ENCODE measurements around the gene SLC25A47. TPM values are rescaled to one million over a fixed set of nuclear protein-coding genes. Genes with fewer than 3 reads are reported as not detected.
"Not testable (repeated sequence)": the region's sequence is repeated elsewhere in the genome, so short reads cannot be mapped to it uniquely, and the experiment has no call there.

The SLC25A47 gene
- total RNA-seq, 1 experiment from 2014 or later = not detected

DNA sequence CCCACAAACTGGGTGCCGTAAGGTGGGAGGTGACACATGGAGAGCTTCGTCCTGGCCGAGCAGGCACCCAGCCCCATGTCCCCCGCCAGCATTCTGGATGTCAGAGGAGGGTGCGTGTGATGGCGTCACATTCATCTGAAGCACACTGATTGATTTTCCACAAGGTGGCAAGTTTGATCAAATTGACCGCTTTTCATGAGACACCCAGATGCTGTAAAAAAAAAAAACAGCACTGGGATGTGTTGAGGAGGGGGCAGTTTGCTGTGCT is 41.1 kb upstream of the SLC25A47 start:
- H3K27me3 ChIP-seq (ENCODE audit: low read length) = no peaks in the 10 kb centered on the region
- DNase-seq = no peak
- peaks cover 15% of the 10 kb centered on the region; the same call in 1 of the 2 replicates for H3K36me3 ChIP-seq (ENCODE audit: insufficient read depth, low read length)
- no peak overlapping the region for H3K4me2 ChIP-seq (ENCODE audit: low read depth, low read length, poor library complexity, severe bottlenecking)
- H4K20me1 ChIP-seq (ENCODE audit: insufficient read depth, low read depth, low read length) = peaks cover 19% of the 10 kb centered on the region; the same call in 1 of the 2 replicates
- H3K9ac ChIP-seq (ENCODE audit: low read length) = no peak overlapping the region
- H3K4me3 ChIP-seq (ENCODE audit: low read length) = no peak overlapping the region
- H3K9me2 ChIP-seq (replicated peaks; ENCODE audit: insufficient read depth, low read length) = no peaks in the 10 kb centered on the region
- no peak overlapping the region for H3K27ac ChIP-seq (ENCODE audit: low read length)
- H3K9me3 ChIP-seq (ENCODE audit: low read length) = no peaks in the 10 kb centered on the region
- peaks cover 30% of the 10 kb centered on the region for H3K4me1 ChIP-seq (ENCODE audit: low read length)
- H2AFZ ChIP-seq (ENCODE audit: low read length) = no peak overlapping the region
- peaks cover 60% of the 10 kb centered on the region for H3K79me2 ChIP-seq (ENCODE audit: low read length)

DNA sequence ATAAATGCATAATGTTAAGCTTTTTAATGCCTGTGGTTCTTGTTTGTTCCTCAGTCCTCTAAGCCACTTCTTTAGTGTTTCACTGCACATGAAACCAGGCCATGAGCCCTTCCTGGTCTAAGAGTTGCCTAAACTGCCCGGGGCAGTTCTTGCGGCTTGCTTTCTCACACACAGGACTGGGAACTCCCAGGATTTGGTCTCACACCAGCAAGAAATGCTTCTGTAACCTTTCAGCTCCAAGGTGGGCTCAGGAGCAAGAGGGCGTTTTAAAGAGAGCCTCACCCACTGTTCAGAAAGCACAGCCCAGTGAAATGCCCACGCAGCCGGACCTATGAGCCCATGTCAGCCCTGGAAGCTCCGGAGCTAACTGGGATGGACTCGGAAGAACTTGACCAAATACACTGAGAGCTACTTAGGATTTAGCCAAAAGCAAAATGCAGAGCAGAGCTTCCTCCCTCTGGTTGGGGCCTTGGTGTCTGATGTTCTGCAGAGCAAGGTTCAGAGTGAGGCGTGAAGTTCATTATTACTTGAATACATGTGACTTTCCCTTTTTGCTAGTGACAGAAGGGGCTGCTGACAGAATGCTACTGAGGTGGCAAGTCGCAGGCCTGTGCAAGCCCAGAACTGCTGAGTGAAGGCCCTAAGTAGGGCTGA is 40.2 kb upstream of the SLC25A47 start:
- Histone ChIP-seq H4K20me1 (ENCODE audit: insufficient read depth, low read depth, low read length) (peaks cover 19% of the 10 kb centered on the region; the same call in 1 of the 2 replicates), H3K27ac (ENCODE audit: low read length) (no peak overlapping the region), H3K4me3 (ENCODE audit: low read length) (no peak overlapping the region), H3K9ac (ENCODE audit: low read length) (no peak overlapping the region), H3K27me3 (ENCODE audit: low read length) (no peaks in the 10 kb centered on the region), H3K9me3 (ENCODE audit: low read length) (no peaks in the 10 kb centered on the region), H2AFZ (ENCODE audit: low read length) (no peak overlapping the region), H3K4me2 (ENCODE audit: low read depth, low read length, poor library complexity, severe bottlenecking) (no peak overlapping the region), H3K79me2 (ENCODE audit: low read length) (peaks cover 56% of the 10 kb centered on the region), H3K36me3 (ENCODE audit: insufficient read depth, low read length) (peaks cover 11% of the 10 kb centered on the region; the same call in 1 of the 2 replicates), H3K4me1 (ENCODE audit: low read length) (peaks cover 39% of the 10 kb centered on the region), H3K9me2 (replicated peaks; ENCODE audit: insufficient read depth, low read length) (no peaks in the 10 kb centered on the region)
- DNase-seq = no peak

DNA sequence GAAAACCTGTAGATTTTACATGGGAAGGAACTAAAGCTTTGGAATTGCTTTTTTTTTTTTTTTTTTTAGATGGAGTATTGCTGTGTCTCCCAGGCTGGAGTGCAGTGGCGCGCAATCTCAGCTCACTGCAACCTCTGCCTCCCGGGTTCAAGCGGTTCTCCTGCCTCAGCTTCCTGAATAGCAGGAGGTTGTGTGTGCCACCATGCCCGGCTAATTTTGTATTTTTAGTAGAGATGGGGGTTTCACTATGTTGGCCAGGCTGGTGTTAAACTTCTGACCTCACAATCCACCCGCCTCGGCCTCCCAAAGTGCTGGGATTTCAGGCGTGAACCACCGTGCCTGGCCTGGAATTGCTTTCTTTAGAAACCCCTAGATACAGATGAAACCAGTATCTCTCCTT is 39.7 kb upstream of the SLC25A47 start:
- not testable (repeated sequence) for DNase-seq; H3K36me3 ChIP-seq (ENCODE audit: insufficient read depth, low read length); H3K9me3 ChIP-seq (ENCODE audit: low read length); H3K4me3 ChIP-seq (ENCODE audit: low read length); H3K9ac ChIP-seq (ENCODE audit: low read length); H3K9me2 ChIP-seq (replicated peaks; ENCODE audit: insufficient read depth, low read length); H3K4me2 ChIP-seq (ENCODE audit: low read depth, low read length, poor library complexity, severe bottlenecking); H3K27me3 ChIP-seq (ENCODE audit: low read length); H2AFZ ChIP-seq (ENCODE audit: low read length); H3K27ac ChIP-seq (ENCODE audit: low read length)
- H3K79me2 ChIP-seq (ENCODE audit: low read length) = peaks cover 50% of the 10 kb centered on the region
- H3K4me1 ChIP-seq (ENCODE audit: low read length) = peaks cover 43% of the 10 kb centered on the region
- peaks cover 16% of the 10 kb centered on the region; the same call in 1 of the 2 replicates for H4K20me1 ChIP-seq (ENCODE audit: insufficient read depth, low read depth, low read length)

DNA sequence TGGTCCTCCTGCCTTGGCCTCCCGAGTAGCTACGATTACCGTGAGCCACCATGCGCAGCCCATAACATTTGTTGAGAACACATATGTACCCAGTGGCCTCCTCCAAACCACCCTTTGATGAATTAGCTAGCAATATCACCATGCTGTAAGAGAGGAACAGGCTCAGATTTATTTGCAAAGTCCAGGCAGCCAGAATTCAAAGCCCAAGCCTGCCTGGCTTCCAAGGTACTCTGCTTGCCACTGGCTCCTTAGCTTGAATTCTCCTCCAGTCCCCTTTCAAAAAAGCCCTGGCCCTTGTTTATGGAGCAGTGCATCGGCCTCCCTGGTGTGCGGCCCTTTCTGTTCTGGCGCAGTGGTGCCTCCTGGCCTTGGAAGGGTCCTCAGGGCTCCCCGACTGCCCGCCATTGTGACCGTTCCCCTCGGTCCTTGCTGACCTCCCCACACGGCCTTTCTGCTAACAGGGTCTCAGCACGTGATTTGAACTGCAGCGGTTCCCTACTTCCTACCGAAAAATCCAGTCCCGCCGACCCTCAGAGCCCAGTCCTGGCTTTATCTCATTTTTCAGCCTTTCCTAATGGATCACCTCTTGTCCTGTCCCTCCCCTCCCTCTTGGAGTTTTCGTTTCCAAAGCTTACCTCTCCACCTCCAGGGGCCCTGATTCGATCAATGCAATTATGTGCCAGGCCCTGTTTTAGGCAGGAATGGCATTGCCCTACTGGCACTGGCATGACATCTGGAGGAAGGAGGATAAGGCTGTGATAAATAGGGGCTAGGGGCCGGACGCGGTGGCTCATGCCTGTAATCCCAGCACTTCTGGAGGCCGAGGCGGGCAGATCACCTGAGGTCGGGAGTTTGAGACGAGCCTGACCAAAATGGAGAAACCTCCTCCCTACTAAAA is 38.9 kb upstream of the SLC25A47 start:
- Histone ChIP-seq H3K36me3 (ENCODE audit: insufficient read depth, low read length) (peaks cover 5% of the 10 kb centered on the region; the same call in 1 of the 2 replicates), H3K9ac (ENCODE audit: low read length) (peak overlapping the region; percentile 94), H3K4me1 (ENCODE audit: low read length) (peaks cover 51% of the 10 kb centered on the region), H3K9me2 (replicated peaks; ENCODE audit: insufficient read depth, low read length) (no peaks in the 10 kb centered on the region), H3K9me3 (ENCODE audit: low read length) (no peaks in the 10 kb centered on the region), H3K4me2 (ENCODE audit: low read depth, low read length, poor library complexity, severe bottlenecking) (peak overlapping the region; percentile 96), H2AFZ (ENCODE audit: low read length) (no peak overlapping the region), H4K20me1 (ENCODE audit: insufficient read depth, low read depth, low read length) (0 out of 2 replicates have a peak, but pooled peaks cover 10% of the 10 kb centered on the region), H3K79me2 (ENCODE audit: low read length) (peaks cover 47% of the 10 kb centered on the region), H3K27me3 (ENCODE audit: low read length) (no peaks in the 10 kb centered on the region), H3K4me3 (ENCODE audit: low read length) (peak overlapping the region; percentile 78), H3K27ac (ENCODE audit: low read length) (peak overlapping the region; percentile 75)
- no peak for DNase-seq

DNA sequence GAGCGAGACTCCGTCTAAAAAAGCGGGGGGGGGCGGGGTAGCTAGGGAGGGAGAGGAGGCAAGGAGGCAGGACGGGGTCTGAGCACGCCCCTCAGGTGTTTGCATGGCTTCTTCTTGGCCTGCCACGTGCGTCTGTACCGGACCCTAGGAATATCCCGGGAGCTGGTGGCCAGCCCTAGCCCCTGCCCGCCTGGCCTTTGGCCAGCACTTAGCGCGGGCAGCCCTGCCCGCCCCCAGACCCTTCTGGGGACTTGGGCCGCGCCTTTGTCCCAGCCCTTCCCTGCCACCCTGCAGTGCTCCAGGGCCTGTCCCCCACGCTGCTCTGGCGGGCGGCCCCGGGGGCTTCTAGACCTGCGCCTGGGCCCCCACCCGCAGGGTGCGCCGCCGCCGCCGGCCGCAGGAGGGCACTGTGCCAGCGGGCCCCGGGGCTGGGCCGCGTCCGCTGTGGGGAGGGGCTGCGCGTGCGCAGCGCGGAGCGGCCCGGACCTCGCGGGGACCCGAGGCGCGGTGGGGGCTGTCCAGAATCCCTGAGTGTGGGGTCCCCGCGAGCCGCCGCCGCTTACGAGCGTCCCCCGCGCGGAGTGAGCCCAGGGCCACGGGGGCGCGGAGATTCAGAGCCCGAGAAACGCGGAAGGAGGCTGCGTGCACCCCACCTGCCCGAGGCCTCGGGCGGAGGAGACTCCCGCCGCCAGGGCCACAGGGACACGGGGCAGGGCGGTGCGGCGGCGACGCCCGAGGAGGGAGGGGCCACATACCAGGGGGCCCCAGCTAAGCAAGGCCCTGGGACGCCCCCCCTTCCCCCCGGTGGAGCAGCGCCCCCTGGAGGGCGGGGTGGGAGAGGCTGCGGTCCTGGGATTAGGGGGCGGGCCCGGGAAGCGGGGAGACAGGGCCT is 37.9 kb upstream of the SLC25A47 start:
- Histone ChIP-seq H4K20me1 (ENCODE audit: insufficient read depth, low read depth, low read length) (0 out of 2 replicates have a peak, but pooled peaks cover 8% of the 10 kb centered on the region), H3K4me1 (ENCODE audit: low read length) (peaks cover 61% of the 10 kb centered on the region), H3K9me3 (ENCODE audit: low read length) (no peaks in the 10 kb centered on the region)

DNA sequence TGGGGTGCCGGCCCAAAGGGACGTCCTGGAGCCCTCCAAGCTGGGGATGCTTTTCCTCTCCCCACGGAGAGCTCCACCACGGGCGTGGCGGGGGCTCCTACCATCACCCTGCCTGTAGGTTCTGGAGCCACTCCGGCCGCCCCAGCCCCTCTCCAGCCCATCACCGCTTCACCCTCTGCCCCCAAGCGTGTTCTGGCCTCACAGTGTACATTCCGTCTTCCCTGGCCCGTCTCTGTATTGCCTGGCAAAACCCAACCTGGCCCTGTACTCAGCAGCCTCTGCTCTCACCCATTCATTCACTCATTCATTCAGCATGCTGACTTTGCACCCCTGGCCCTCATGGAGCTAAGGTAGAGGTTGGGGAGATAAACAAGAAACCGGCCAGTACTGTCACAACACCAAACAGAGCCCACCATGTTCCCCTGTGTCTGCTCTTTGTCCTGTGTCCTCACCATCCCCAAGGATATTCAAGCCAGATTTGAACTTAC is 37.2 kb upstream of the SLC25A47 start:
- Histone ChIP-seq H3K4me1 (ENCODE audit: low read length) (peaks cover 68% of the 10 kb centered on the region), H3K9ac (ENCODE audit: low read length) (peak overlapping the region; percentile 94), H3K79me2 (ENCODE audit: low read length) (peaks cover 33% of the 10 kb centered on the region), H3K4me2 (ENCODE audit: low read depth, low read length, poor library complexity, severe bottlenecking) (peak overlapping the region; percentile 96), H3K9me2 (replicated peaks; ENCODE audit: insufficient read depth, low read length) (no peaks in the 10 kb centered on the region), H3K27ac (ENCODE audit: low read length) (peak overlapping the region; percentile 75), H4K20me1 (ENCODE audit: insufficient read depth, low read depth, low read length) (0 out of 2 replicates have a peak, but pooled peaks cover 9% of the 10 kb centered on the region), H3K9me3 (ENCODE audit: low read length) (no peaks in the 10 kb centered on the region), H2AFZ (ENCODE audit: low read length) (no peak overlapping the region), H3K27me3 (ENCODE audit: low read length) (no peaks in the 10 kb centered on the region), H3K36me3 (ENCODE audit: insufficient read depth, low read length) (no peaks in the 10 kb centered on the region), H3K4me3 (ENCODE audit: low read length) (peak overlapping the region; percentile 78)
- DNase-seq = no peak

More for the DNA sequence above, 37.9 kb upstream of the SLC25A47 start:
- Histone ChIP-seq H3K9me2 (replicated peaks; ENCODE audit: insufficient read depth, low read length) (no peaks in the 10 kb centered on the region), H3K36me3 (ENCODE audit: insufficient read depth, low read length) (peaks cover 4% of the 10 kb centered on the region; the same call in 1 of the 2 replicates), H3K27me3 (ENCODE audit: low read length) (no peaks in the 10 kb centered on the region), H3K4me3 (ENCODE audit: low read length) (peak overlapping the region; percentile 78), H3K4me2 (ENCODE audit: low read depth, low read length, poor library complexity, severe bottlenecking) (peak overlapping the region; percentile 96), H3K27ac (ENCODE audit: low read length) (peak overlapping the region; percentile 75), H2AFZ (ENCODE audit: low read length) (peak overlapping the region; percentile 73; the same call in 1 of the 2 replicates), H3K79me2 (ENCODE audit: low read length) (peaks cover 37% of the 10 kb centered on the region), H3K9ac (ENCODE audit: low read length) (peak overlapping the region; percentile 94)
- DNase-seq = peak; percentile 95

DNA sequence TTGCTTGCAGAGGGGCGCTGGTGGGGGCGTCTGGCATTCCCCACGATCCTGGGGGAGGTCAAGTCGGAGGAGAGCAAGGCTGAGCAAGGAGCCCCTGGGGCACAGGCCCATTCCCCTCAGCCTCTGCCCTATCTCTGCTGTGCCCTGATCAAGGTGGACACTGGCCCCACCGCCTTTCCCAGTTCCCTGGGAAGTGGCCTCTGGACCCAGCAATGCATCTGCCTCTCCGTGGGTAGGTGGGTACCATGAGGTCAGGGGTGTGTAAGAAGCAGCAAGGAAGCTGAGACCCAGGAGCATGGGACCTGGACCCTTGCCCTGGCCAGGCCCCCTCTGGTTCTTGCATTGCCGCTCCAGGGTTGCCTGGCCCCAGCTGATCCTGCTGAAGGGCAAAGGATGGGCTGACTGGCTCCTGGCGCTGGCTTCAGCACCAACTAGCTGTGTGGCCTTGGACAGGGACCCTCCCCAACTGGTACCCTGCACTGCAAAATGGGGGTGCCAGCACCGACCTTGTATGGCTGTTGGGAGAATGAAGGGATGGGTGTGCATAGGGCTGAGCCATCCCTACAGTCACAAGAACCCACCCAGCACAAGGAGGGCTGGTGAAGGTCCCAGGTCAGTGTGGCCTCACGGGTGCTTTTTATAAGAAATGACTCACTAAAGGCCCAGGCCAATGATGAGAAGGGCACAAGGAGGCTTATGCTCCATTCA is 36.5 kb upstream of the SLC25A47 start:
- H3K79me2 ChIP-seq (ENCODE audit: low read length) = peaks cover 33% of the 10 kb centered on the region
- H3K9me3 ChIP-seq (ENCODE audit: low read length) = no peaks in the 10 kb centered on the region
- H3K4me2 ChIP-seq (ENCODE audit: low read depth, low read length, poor library complexity, severe bottlenecking) = no peak overlapping the region
- no peaks in the 10 kb centered on the region for H3K9me2 ChIP-seq (replicated peaks; ENCODE audit: insufficient read depth, low read length)
- DNase-seq = no peak
- H3K4me3 ChIP-seq (ENCODE audit: low read length) = no peak overlapping the region
- peak overlapping the region; percentile 73 for H3K27ac ChIP-seq (ENCODE audit: low read length)
- H2AFZ ChIP-seq (ENCODE audit: low read length) = no peak overlapping the region
- peaks cover 75% of the 10 kb centered on the region for H3K4me1 ChIP-seq (ENCODE audit: low read length)
- no peaks in the 10 kb centered on the region for H3K27me3 ChIP-seq (ENCODE audit: low read length)
- H3K36me3 ChIP-seq (ENCODE audit: insufficient read depth, low read length) = no peaks in the 10 kb centered on the region
- H4K20me1 ChIP-seq (ENCODE audit: insufficient read depth, low read depth, low read length) = peaks cover 9% of the 10 kb centered on the region; the same call in 1 of the 2 replicates
- H3K9ac ChIP-seq (ENCODE audit: low read length) = peak overlapping the region; percentile 94
